Hypothalamus (tissue), 51 donors: ENCODE data around the gene VSIG4.

Source experiments
- DNase-seq, 51 donors: peaks; one replicate each; lab custom pipeline; 2025; lab: John Stamatoyannopoulos, UW

The VSIG4 gene

GRCh38 chrX:66024570-66024969, 15.3 kb downstream of the VSIG4 start:
- DNase-seq: no peak

- DNase-seq: no peak
These were observed 15.8 kb downstream of the VSIG4 start for GRCh38 chrX:66024092-66024467.

- no peak for DNase-seq
These were observed 16.3 kb downstream of the VSIG4 start for GRCh38 chrX:66023385-66024091.

- no peak for DNase-seq
These were observed 17.1 kb downstream of the VSIG4 start for GRCh38 chrX:66022632-66023384.

- DNase-seq: no peak
These were observed 17.9 kb downstream of the VSIG4 start for GRCh38 chrX:66021765-66022631.

GRCh38 chrX:66021401-66021764, 18.5 kb downstream of the VSIG4 start:
- DNase-seq: no peak

GRCh38 chrX:66020631-66021334, 19.1 kb downstream of the VSIG4 start:
- no peak for DNase-seq

- DNase-seq: no peak
These were observed 19.9 kb downstream of the VSIG4 start for GRCh38 chrX:66019974-66020373.

- no peak for DNase-seq
These were observed 20.6 kb downstream of the VSIG4 start for GRCh38 chrX:66019310-66019652.

- no peak for DNase-seq
These were observed 21.1 kb downstream of the VSIG4 start for GRCh38 chrX:66018585-66019309.

- no peak for DNase-seq
These were observed 22.2 kb downstream of the VSIG4 start for GRCh38 chrX:66017659-66018170.

GRCh38 chrX:66016905-66017658, 22.8 kb downstream of the VSIG4 start:
- no peak for DNase-seq

GRCh38 chrX:66015900-66016689, 23.8 kb downstream of the VSIG4 start:
- no peak for DNase-seq

GRCh38 chrX:66015152-66015831, 24.6 kb downstream of the VSIG4 start:
- DNase-seq: peak in 5 of 51 donors; percentile 0 to 4 (median 2)

- no peak for DNase-seq
These were observed 25.3 kb downstream of the VSIG4 start for GRCh38 chrX:66014556-66014955.

GRCh38 chrX:66014084-66014483, 25.8 kb downstream of the VSIG4 start:
- no peak for DNase-seq

GRCh38 chrX:66013194-66013816, 26.6 kb downstream of the VSIG4 start:
- peak in 3 of 51 donors; percentile 1 to 20 (median 2) for DNase-seq
